HUES64 (cell line): ENCODE results near the gene KRT3. TPM values are rescaled to one million over a fixed set of nuclear protein-coding genes. Genes with fewer than 3 reads are reported as not detected.

Experiments
- H3K27ac ChIP-seq: 2 replicates; pipeline ENCODE4 v1.7.0; 2013; ENCODE audit warnings: low read depth, low read length, inconsistent platforms
- H3K27me3 ChIP-seq: 2 replicates; pipeline ENCODE4 v1.6.1; 2013; ENCODE audit warnings: mild to moderate bottlenecking, low read length; ENCODE audit not compliant: insufficient read depth
- H3K36me3 ChIP-seq: 2 replicates; pipeline ENCODE4 v1.6.1; 2013; ENCODE audit warnings: mild to moderate bottlenecking, low read length; ENCODE audit not compliant: insufficient read depth
- H3K4me1 ChIP-seq: 2 replicates; pipeline ENCODE4 v1.6.1; 2013; ENCODE audit warnings: mild to moderate bottlenecking, low read length, moderate library complexity; ENCODE audit not compliant: insufficient read depth
- H3K4me3 ChIP-seq: 2 replicates; pipeline ENCODE4 v1.5.1; 2013; ENCODE audit warnings: mild to moderate bottlenecking, low read length, moderate library complexity
- H3K9ac ChIP-seq: 2 replicates; pipeline ENCODE4 v1.6.1; 2013; ENCODE audit warnings: mild to moderate bottlenecking, low read depth, low read length
- H3K9me3 ChIP-seq: 2 replicates; pipeline ENCODE4 v1.6.1; 2013; ENCODE audit warnings: low read depth, low read length; ENCODE audit not compliant: insufficient read depth
- WGBS: fragments of 150-250, 120-280 bp; methylation state at CpG from one replicate; pipeline ENCODE4 v1.1.7; 2013; ENCODE audit warnings: missing lambda C conversion rate; 5-methylcytosine and 5-hydroxymethylcytosine counted together
- polyA plus RNA-seq, 2 experiments: library from polyadenylated mRNA; stranded (reverse); fragments of 50-300 nt; gene quantifications; one replicate each; pipeline ENCODE4 v1.2.3, GENCODE V29; 2013

Gene KRT3
- polyA plus RNA-seq (2013, experiment 1 of 2): not detected
- not detected for polyA plus RNA-seq (2013, experiment 2 of 2)

GRCh38 chr12:52795694-52796428 is at the start of gene KRT3:
KRT3 (minus strand) TSS chr12:52796117; CDS start chr12:52796042, 75 bp downstream.
- no peak within 1 kb of the TSS for H3K9ac ChIP-seq
- no peaks in the 10 kb centered on the region for H3K9me3 ChIP-seq
- H3K4me3 ChIP-seq: no peak within 1 kb of the TSS
- no peaks in the 10 kb centered on the region for H3K36me3 ChIP-seq
- H3K27ac ChIP-seq: no peak within 1 kb of the TSS
- no peaks in the 10 kb centered on the region for H3K27me3 ChIP-seq
- WGBS: 92% methylated on average over 17 of the region's 17 CpGs
- peaks cover 13% of the 10 kb centered on the region; the same call in 1 of the 2 replicates for H3K4me1 ChIP-seq

- WGBS: 92% methylated on average over 11 of the region's 11 CpGs
- no peak overlapping the region for H3K9ac ChIP-seq
- H3K27ac ChIP-seq: no peak overlapping the region
- no peaks in the 10 kb centered on the region for H3K36me3 ChIP-seq
- no peaks in the 10 kb centered on the region; the same call in 1 of the 2 replicates for H3K27me3 ChIP-seq
- no peak overlapping the region for H3K4me3 ChIP-seq
- H3K9me3 ChIP-seq: no peaks in the 10 kb centered on the region
- H3K4me1 ChIP-seq: no peaks in the 10 kb centered on the region
These were observed 48.5 kb upstream of the KRT3 start for GRCh38 chr12:52844386-52844785.

GRCh38 chr12:52839436-52840105 is 43.7 kb upstream of the KRT3 start:
- H3K4me1 ChIP-seq: no peaks in the 10 kb centered on the region
- H3K9ac ChIP-seq: no peak overlapping the region
- H3K36me3 ChIP-seq: no peaks in the 10 kb centered on the region
- H3K27ac ChIP-seq: no peak overlapping the region
- H3K4me3 ChIP-seq: no peak overlapping the region
- H3K9me3 ChIP-seq: no peaks in the 10 kb centered on the region
- 90% methylated on average over 18 of the region's 18 CpGs for WGBS
- H3K27me3 ChIP-seq: no peaks in the 10 kb centered on the region; the same call in 1 of the 2 replicates

GRCh38 chr12:52838609-52839435 is 42.9 kb upstream of the KRT3 start:
- Histone ChIP-seq H3K27me3 (no peaks in the 10 kb centered on the region; the same call in 1 of the 2 replicates), H3K27ac (no peak overlapping the region), H3K4me1 (no peaks in the 10 kb centered on the region), H3K9me3 (no peaks in the 10 kb centered on the region), H3K4me3 (no peak overlapping the region), H3K9ac (no peak overlapping the region), H3K36me3 (no peaks in the 10 kb centered on the region)
- WGBS: 77% methylated on average over 14 of the region's 14 CpGs

- no peaks in the 10 kb centered on the region; the same call in 1 of the 2 replicates for H3K27me3 ChIP-seq
- 89% methylated on average over 5 of the region's 6 CpGs for WGBS
- H3K27ac ChIP-seq: no peak overlapping the region
These were observed 42.1 kb upstream of the KRT3 start for GRCh38 chr12:52837781-52838608.

GRCh38 chr12:52837413-52837741 is 41.5 kb upstream of the KRT3 start:
- H3K9ac ChIP-seq: no peak overlapping the region
- no peak overlapping the region for H3K27ac ChIP-seq
- no peak overlapping the region for H3K4me3 ChIP-seq
- H3K9me3 ChIP-seq: no peaks in the 10 kb centered on the region
- H3K4me1 ChIP-seq: no peaks in the 10 kb centered on the region
- no peaks in the 10 kb centered on the region; the same call in 1 of the 2 replicates for H3K27me3 ChIP-seq
- WGBS: 85% methylated on average over 9 of the region's 9 CpGs
- no peaks in the 10 kb centered on the region for H3K36me3 ChIP-seq

More at GRCh38 chr12:52837781-52838608, 42.1 kb upstream of the KRT3 start:
- Histone ChIP-seq H3K4me1 (no peaks in the 10 kb centered on the region), H3K9ac (no peak overlapping the region), H3K9me3 (no peaks in the 10 kb centered on the region), H3K36me3 (no peaks in the 10 kb centered on the region), H3K4me3 (no peak overlapping the region)

- 90% methylated on average over 9 of the region's 9 CpGs for WGBS
- H3K36me3 ChIP-seq: no peaks in the 10 kb centered on the region
- no peaks in the 10 kb centered on the region for H3K9me3 ChIP-seq
- H3K9ac ChIP-seq: no peak overlapping the region
- H3K27me3 ChIP-seq: no peaks in the 10 kb centered on the region
- no peak overlapping the region for H3K4me3 ChIP-seq
- H3K27ac ChIP-seq: no peak overlapping the region
- H3K4me1 ChIP-seq: no peaks in the 10 kb centered on the region
These were observed 40.8 kb upstream of the KRT3 start for GRCh38 chr12:52836491-52837412.

GRCh38 chr12:52836042-52836466 is 40.1 kb upstream of the KRT3 start:
- no peaks in the 10 kb centered on the region for H3K9me3 ChIP-seq
- 91% methylated on average over 7 of the region's 7 CpGs for WGBS
- H3K36me3 ChIP-seq: no peaks in the 10 kb centered on the region
- no peaks in the 10 kb centered on the region for H3K27me3 ChIP-seq
- H3K9ac ChIP-seq: no peak overlapping the region
- H3K27ac ChIP-seq: no peak overlapping the region
- H3K4me1 ChIP-seq: no peaks in the 10 kb centered on the region
- no peak overlapping the region for H3K4me3 ChIP-seq

GRCh38 chr12:52835271-52836041 is 39.5 kb upstream of the KRT3 start:
- Histone ChIP-seq H3K27ac (no peak overlapping the region), H3K4me1 (no peaks in the 10 kb centered on the region), H3K9me3 (no peaks in the 10 kb centered on the region), H3K36me3 (no peaks in the 10 kb centered on the region), H3K4me3 (no peak overlapping the region), H3K27me3 (no peaks in the 10 kb centered on the region), H3K9ac (no peak overlapping the region)
- 86% methylated on average over 15 of the region's 15 CpGs for WGBS
